BE2C (cell line): ENCODE results near the gene TSPAN15.

Source experiments
- DNase-seq: peaks from one replicate; pipeline ENCODE4 v3.0.0-alpha.2; 2020
- H3K27me3 ChIP-seq: fragments of 250-450 bp; sonication (Bioruptor Pico); 2 replicates; pipeline ENCODE4 v1.5.1; 2020; ENCODE audit warnings: mild to moderate bottlenecking
- H3K36me3 ChIP-seq: fragments of 250-450 bp; sonication (Bioruptor Pico); 2 replicates; pipeline ENCODE4 v1.5.1; 2020; ENCODE audit warnings: mild to moderate bottlenecking
- H3K4me1 ChIP-seq: fragments of 250-450 bp; sonication (Bioruptor Pico); 2 replicates; pipeline ENCODE4 v1.5.1; 2020
- H3K4me3 ChIP-seq: 2 replicates; pipeline ENCODE4 v1.5.1; 2011; ENCODE audit warnings: low read depth, low read length
- H3K9me3 ChIP-seq: fragments of 250-450 bp; sonication (Bioruptor Pico); 2 replicates; pipeline ENCODE4 v1.5.1; 2020
- TF ChIP-seq, protein P1 (sequence below): IDR thresholded peaks from 2 replicates; pipeline ENCODE4 v1.5.1; 2012; ENCODE audit warnings: mild to moderate bottlenecking, low read depth, low read length

TSPAN15 gene

DNA sequence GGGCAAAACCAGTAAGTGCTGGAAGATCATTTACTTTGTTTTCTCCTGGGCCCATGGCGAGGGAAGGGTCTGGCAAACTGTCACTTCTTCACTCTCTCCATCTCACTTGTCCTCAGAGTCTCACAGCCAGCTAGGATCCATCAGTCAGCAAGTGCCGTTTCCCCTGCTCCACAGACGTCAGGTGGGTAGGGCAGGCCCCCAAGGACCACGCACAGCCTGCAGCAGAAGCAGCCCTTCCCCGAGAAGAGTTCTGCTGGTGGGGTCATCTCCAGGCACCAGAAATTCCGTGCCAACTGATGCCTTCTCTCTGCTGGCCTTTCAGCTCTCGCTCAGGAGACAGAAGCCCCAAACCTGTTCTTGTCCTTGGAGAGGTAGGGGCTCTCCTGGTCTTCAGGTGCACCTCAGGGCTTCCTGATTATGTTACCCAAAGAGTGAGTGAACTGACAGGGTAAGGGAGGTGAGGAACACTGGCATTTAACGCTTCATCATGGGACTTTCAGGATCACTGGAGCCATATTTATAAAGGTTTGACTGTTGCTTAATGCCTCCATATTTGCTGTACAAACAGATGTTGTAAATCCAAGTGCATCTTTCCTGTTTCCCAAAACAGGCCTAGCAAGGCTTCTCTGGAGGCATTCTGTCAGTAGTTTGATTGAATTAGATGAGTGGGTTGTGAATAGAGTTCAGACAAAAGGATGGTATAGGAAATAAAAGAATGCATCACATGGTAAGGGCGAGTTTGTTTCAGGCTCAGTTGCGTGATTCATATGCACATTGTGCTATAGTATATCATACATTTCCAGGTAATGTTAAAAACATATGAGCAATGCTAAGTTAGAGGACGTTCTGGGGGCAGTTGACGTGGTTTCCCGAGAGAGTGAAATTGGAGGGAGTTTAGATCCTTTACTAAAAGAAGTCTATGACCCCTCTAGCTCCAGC lies 13.7 kb upstream of the TSPAN15 start:
- Histone ChIP-seq H3K9me3 (no peaks in the 10 kb centered on the region), H3K27me3 (no peaks in the 10 kb centered on the region), H3K4me3 (no peak overlapping the region), H3K4me1 (peaks cover 14% of the 10 kb centered on the region), H3K36me3 (no peaks in the 10 kb centered on the region)
- no peak for DNase-seq
- TF ChIP-seq, protein P1, sequence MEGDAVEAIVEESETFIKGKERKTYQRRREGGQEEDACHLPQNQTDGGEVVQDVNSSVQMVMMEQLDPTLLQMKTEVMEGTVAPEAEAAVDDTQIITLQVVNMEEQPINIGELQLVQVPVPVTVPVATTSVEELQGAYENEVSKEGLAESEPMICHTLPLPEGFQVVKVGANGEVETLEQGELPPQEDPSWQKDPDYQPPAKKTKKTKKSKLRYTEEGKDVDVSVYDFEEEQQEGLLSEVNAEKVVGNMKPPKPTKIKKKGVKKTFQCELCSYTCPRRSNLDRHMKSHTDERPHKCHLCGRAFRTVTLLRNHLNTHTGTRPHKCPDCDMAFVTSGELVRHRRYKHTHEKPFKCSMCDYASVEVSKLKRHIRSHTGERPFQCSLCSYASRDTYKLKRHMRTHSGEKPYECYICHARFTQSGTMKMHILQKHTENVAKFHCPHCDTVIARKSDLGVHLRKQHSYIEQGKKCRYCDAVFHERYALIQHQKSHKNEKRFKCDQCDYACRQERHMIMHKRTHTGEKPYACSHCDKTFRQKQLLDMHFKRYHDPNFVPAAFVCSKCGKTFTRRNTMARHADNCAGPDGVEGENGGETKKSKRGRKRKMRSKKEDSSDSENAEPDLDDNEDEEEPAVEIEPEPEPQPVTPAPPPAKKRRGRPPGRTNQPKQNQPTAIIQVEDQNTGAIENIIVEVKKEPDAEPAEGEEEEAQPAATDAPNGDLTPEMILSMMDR: no peak

DNA sequence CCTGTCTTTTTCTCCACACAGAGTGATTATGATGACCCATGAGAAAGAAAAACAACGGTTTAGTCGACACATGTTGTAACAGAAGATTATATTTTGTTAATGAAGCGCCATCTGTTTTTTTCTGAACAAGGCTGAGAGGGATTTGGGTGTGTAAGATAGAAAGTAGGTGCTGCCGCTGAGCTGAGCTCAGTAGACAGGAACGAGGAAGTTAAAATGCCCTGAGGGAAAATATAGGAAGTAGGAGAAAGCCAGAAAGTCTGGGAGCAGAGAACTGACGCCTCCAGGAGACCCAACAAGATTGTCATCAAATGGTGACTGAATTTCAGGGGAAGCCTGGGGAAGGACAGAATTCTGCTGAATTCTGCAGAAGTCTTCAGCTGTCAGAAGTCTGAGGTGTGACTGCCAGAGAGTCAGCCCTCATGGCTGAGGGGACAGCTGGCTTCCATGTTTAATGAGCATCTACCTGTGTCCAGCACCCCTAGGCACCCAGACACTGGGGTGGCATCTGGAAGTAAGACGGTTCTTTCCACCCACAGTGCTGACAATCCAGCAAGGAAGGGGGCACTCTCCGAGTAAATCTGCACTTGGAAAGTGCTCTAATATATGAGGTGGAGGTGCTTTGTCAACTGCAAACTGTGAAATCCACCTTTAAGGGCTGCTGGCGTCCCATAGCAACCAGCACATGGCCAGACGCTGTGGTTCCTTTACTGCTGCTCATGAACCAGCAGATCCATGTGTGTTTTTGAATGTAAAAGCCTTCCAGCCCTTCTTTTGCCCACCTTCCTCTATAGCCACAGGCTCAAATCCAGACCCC lies 12.5 kb upstream of the TSPAN15 start:
- TF ChIP-seq, protein P1: no peak
- Histone ChIP-seq H3K9me3 (no peaks in the 10 kb centered on the region), H3K27me3 (no peaks in the 10 kb centered on the region), H3K4me3 (peak overlapping the region; percentile 10; the same call in 1 of the 2 replicates), H3K36me3 (no peaks in the 10 kb centered on the region), H3K4me1 (peaks cover 14% of the 10 kb centered on the region)
- peak; percentile 22 for DNase-seq

DNA sequence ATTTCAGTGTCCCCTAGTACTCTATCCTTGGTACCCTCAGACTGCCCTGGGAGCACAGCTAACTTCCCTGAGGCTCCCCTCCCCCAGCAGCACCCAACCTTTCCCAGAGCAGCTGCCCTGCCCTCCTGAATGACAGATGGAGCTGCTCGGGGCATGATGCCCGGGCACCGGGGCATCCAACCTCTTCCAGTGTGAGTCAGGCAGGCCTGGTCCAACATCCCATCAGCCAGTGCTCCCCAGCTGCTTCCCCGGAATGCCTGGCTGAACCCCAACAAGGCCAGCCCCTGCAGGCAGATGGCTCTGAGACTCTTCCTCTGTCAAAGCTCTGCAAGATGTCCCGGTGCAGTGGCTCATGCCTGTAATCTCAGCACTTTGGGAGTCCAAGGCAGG lies 11.9 kb upstream of the TSPAN15 start:
- TF ChIP-seq, protein P1: no peak
- Histone ChIP-seq H3K4me3 (no peak overlapping the region), H3K9me3 (no peaks in the 10 kb centered on the region), H3K27me3 (no peaks in the 10 kb centered on the region), H3K36me3 (no peaks in the 10 kb centered on the region), H3K4me1 (peaks cover 14% of the 10 kb centered on the region)
- DNase-seq: no peak

GRCh38 chr10:69439813-69440506 lies 11.3 kb upstream of the TSPAN15 start:
- Histone ChIP-seq H3K4me3 (no peak overlapping the region), H3K4me1 (peaks cover 14% of the 10 kb centered on the region), H3K36me3 (no peaks in the 10 kb centered on the region), H3K9me3 (no peaks in the 10 kb centered on the region), H3K27me3 (no peaks in the 10 kb centered on the region)
- DNase-seq: no peak
- TF ChIP-seq, protein P1: no peak

GRCh38 chr10:69443354-69443753 lies 7.9 kb upstream of the TSPAN15 start:
- Histone ChIP-seq H3K9me3 (no peaks in the 10 kb centered on the region), H3K4me3 (no peak overlapping the region), H3K36me3 (no peaks in the 10 kb centered on the region), H3K4me1 (peaks cover 6% of the 10 kb centered on the region), H3K27me3 (no peaks in the 10 kb centered on the region)
- TF ChIP-seq, protein P1: no peak
- no peak for DNase-seq
